MM.1S (cell line): Measurements from ENCODE around the gene DLG5.

Experiments
- DNase-seq: peaks from one replicate; pipeline ENCODE4 v3.0.0-alpha.2; 2015
- H2AFZ ChIP-seq: fragments of 300-600 bp; sonication (generic); 2 replicates; pipeline ENCODE4 v1.6.0; 2016; ENCODE audit warnings: antibody characterized with exemption, low read length
- H3F3A ChIP-seq: fragments of 300-600 bp; sonication (generic); 2 replicates; pipeline ENCODE4 v1.6.1; 2016; ENCODE audit warnings: mild to moderate bottlenecking, antibody characterized with exemption, low read length, moderate library complexity, mixed read lengths; ENCODE audit not compliant: insufficient read depth
- H3K27ac ChIP-seq: fragments of 300-600 bp; sonication (generic); 2 replicates; pipeline ENCODE4 v1.5.1; 2016; ENCODE audit warnings: mild to moderate bottlenecking, low read length
- H3K27me3 ChIP-seq: fragments of 300-600 bp; sonication (generic); replicated peaks from 2 replicates; pipeline ENCODE4 v1.6.0; 2016; ENCODE audit warnings: low read length; ENCODE audit not compliant: insufficient read depth
- H3K36me3 ChIP-seq: fragments of 300-600 bp; sonication (generic); replicated peaks from 2 replicates; pipeline ENCODE4 v1.6.1; 2016; ENCODE audit warnings: mild to moderate bottlenecking, low read length, mixed read lengths; ENCODE audit not compliant: insufficient read depth
- H3K4me1 ChIP-seq: fragments of 300-600 bp; sonication (generic); 2 replicates; pipeline ENCODE4 v1.6.1; 2016; ENCODE audit warnings: low read length, mixed read lengths
- H3K4me2 ChIP-seq: fragments of 300-600 bp; sonication (generic); 2 replicates; pipeline ENCODE4 v1.6.0; 2016; ENCODE audit warnings: low read depth, low read length
- H3K4me3 ChIP-seq: fragments of 300-600 bp; sonication (generic); 2 replicates; pipeline ENCODE4 v1.5.1; 2016; ENCODE audit warnings: low read length, mixed read lengths
- H3K79me2 ChIP-seq: fragments of 300-600 bp; sonication (generic); 2 replicates; pipeline ENCODE4 v1.6.1; 2016; ENCODE audit warnings: mixed run types, low read length, mixed read lengths
- H3K9ac ChIP-seq: fragments of 300-600 bp; sonication (generic); 2 replicates; pipeline ENCODE4 v1.6.1; 2016; ENCODE audit warnings: low read length, mixed read lengths
- H3K9me2 ChIP-seq: fragments of 300-600 bp; sonication (generic); replicated peaks from 2 replicates; pipeline ENCODE4 v1.6.1; 2016; ENCODE audit warnings: mild to moderate bottlenecking, low read length, mixed read lengths; ENCODE audit not compliant: insufficient read depth
- H3K9me3 ChIP-seq: fragments of 300-600 bp; sonication (generic); replicated peaks from 2 replicates; pipeline ENCODE4 v1.6.1; 2016; ENCODE audit warnings: mild to moderate bottlenecking, low read length, mixed read lengths; ENCODE audit not compliant: insufficient read depth
- H4K20me1 ChIP-seq: fragments of 300-600 bp; sonication (generic); 2 replicates; pipeline ENCODE4 v1.6.1; 2016; ENCODE audit warnings: mild to moderate bottlenecking, low read length, moderate library complexity, mixed read lengths; ENCODE audit not compliant: insufficient read depth
- CTCF ChIP-seq: fragments of 300-600 bp; sonication (generic); IDR thresholded peaks from 2 replicates; pipeline ENCODE4 v1.5.1; 2016; ENCODE audit warnings: antibody characterized with exemption, low read length, mixed read lengths
- EZH2 ChIP-seq: fragments of 300-600 bp; sonication (generic); optimal IDR thresholded peaks from 2 replicates; pipeline ENCODE3; 2017; ENCODE audit warnings: low read depth, mild to moderate bottlenecking, antibody characterized with exemption, low read length, mixed read lengths
- EZH2phosphoT487 ChIP-seq: fragments of 300-600 bp; sonication (generic); IDR thresholded peaks from 2 replicates; pipeline ENCODE4 v1.6.1; 2018; ENCODE audit warnings: antibody characterized with exemption, low read length

DLG5 gene

GRCh38 chr10:77859200-77859864, 67.2 kb downstream of the DLG5 start:
- Histone ChIP-seq H3K27me3 (no peaks in the 10 kb centered on the region), H3K27ac (no peak overlapping the region), H3K4me2 (no peak overlapping the region), H3F3A (no peaks in the 10 kb centered on the region), H3K36me3 (no peaks in the 10 kb centered on the region), H3K79me2 (no peaks in the 10 kb centered on the region), H3K9me3 (no peaks in the 10 kb centered on the region), H2AFZ (no peak overlapping the region), H3K4me3 (no peak overlapping the region), H3K9ac (no peak overlapping the region), H3K9me2 (no peaks in the 10 kb centered on the region), H3K4me1 (no peaks in the 10 kb centered on the region), H4K20me1 (no peaks in the 10 kb centered on the region)
- no peak for DNase-seq
- TF ChIP-seq EZH2 (no peak), CTCF (no peak), EZH2phosphoT487 (no peak)

- Histone ChIP-seq H4K20me1 (no peaks in the 10 kb centered on the region), H2AFZ (no peak overlapping the region), H3K9me3 (no peaks in the 10 kb centered on the region), H3K36me3 (no peaks in the 10 kb centered on the region), H3K27me3 (no peaks in the 10 kb centered on the region), H3K4me1 (no peaks in the 10 kb centered on the region), H3K27ac (no peak overlapping the region), H3F3A (no peaks in the 10 kb centered on the region), H3K79me2 (no peaks in the 10 kb centered on the region), H3K4me2 (no peak overlapping the region), H3K4me3 (no peak overlapping the region), H3K9ac (no peak overlapping the region), H3K9me2 (no peaks in the 10 kb centered on the region)
- DNase-seq: no peak
- TF ChIP-seq EZH2phosphoT487 (no peak), CTCF (no peak), EZH2 (no peak)
Observed at GRCh38 chr10:77857272-77857671, 69.3 kb downstream of the DLG5 start.

GRCh38 chr10:77856566-77856965, 70.0 kb downstream of the DLG5 start:
- Histone ChIP-seq H3K4me1 (no peaks in the 10 kb centered on the region), H3K27ac (no peak overlapping the region), H3K9me3 (no peaks in the 10 kb centered on the region), H3K36me3 (no peaks in the 10 kb centered on the region), H3F3A (no peaks in the 10 kb centered on the region), H3K79me2 (no peaks in the 10 kb centered on the region), H3K4me3 (no peak overlapping the region), H3K4me2 (no peak overlapping the region), H3K9ac (no peak overlapping the region), H3K27me3 (no peaks in the 10 kb centered on the region), H4K20me1 (no peaks in the 10 kb centered on the region), H3K9me2 (no peaks in the 10 kb centered on the region), H2AFZ (no peak overlapping the region)
- no peak for DNase-seq
- TF ChIP-seq CTCF (no peak), EZH2 (no peak), EZH2phosphoT487 (no peak)
